ENCODE results near the gene SCN11A. TPM values are rescaled to one million over a fixed set of nuclear protein-coding genes. Genes with fewer than 3 reads are reported as not detected.

SCN11A gene
- 0.07 TPM in 1 of 2 replicates, not detected in the other for total RNA-seq (2011; cell fraction: chromatin; rRNA removed; ENCODE audit: low replicate concordance)
- not detected in 2 replicates for total RNA-seq (2011; cell fraction: nucleolus; rRNA removed)
- total RNA-seq (2011; cell fraction: nucleoplasm; rRNA removed), result not detected in 2 replicates
- 0.05 TPM in 1 of 2 replicates, not detected in the other for total RNA-seq (2014; rRNA removed)
- total RNA-seq (2014; rRNA removed; fragmentation: Illumina TruSeq; extraction: Trizol), result 0.03 TPM in 1 of 2 replicates, not detected in the other
- total RNA-seq (2015; rRNA removed; fragmentation: Illumina TruSeq; extraction: Trizol), result 0.04 TPM in 2 replicates
- total RNA-seq (2021), result not detected in 2 replicates
- 0.01 TPM in 1 of 2 replicates, not detected in the other for polyA plus RNA-seq (2011; rRNA removed)
- polyA plus RNA-seq (2011; cell fraction: cytosol; rRNA removed), result 0.01 TPM in 2 replicates
- polyA plus RNA-seq (2011; cell fraction: nucleus; rRNA removed), result 0.03 and 0.06 TPM in 2 replicates
- polyA plus RNA-seq (2012), result 0.01 and 0.04 TPM in 2 replicates
- not detected in 2 replicates for polyA plus RNA-seq (2014; fragmentation: Illumina TruSeq; extraction: Trizol)
- polyA plus RNA-seq (2014; fragmentation: Nextera tagmentation; extraction: Ambion mirVana), result not detected
- not detected in 2 replicates for polyA plus RNA-seq (2014; rRNA removed)
- not detected in 2 replicates for polyA minus RNA-seq (2011; rRNA and poly(A)+ RNA removed)
- polyA minus RNA-seq (2011; cell fraction: cytosol; rRNA and poly(A)+ RNA removed), result not detected in 2 replicates
- not detected in 2 replicates for polyA minus RNA-seq (2011; cell fraction: nucleus; rRNA and poly(A)+ RNA removed)
- Bru-seq, nascent RNA, result percentile 8 among the genes with signal in this experiment
- percentile 11 among the genes with signal in this experiment for BruChase-seq, experiment 1, labeled RNA remaining after a 2-hour chase
- percentile 7 among the genes with signal in this experiment for BruChase-seq, experiment 2, labeled RNA remaining after a 6-hour chase
- long read RNA-seq, experiment 1, result 0 reads
- long read RNA-seq, experiment 2, result 0 reads
- long read RNA-seq, experiment 3, result 0 reads

DNA sequence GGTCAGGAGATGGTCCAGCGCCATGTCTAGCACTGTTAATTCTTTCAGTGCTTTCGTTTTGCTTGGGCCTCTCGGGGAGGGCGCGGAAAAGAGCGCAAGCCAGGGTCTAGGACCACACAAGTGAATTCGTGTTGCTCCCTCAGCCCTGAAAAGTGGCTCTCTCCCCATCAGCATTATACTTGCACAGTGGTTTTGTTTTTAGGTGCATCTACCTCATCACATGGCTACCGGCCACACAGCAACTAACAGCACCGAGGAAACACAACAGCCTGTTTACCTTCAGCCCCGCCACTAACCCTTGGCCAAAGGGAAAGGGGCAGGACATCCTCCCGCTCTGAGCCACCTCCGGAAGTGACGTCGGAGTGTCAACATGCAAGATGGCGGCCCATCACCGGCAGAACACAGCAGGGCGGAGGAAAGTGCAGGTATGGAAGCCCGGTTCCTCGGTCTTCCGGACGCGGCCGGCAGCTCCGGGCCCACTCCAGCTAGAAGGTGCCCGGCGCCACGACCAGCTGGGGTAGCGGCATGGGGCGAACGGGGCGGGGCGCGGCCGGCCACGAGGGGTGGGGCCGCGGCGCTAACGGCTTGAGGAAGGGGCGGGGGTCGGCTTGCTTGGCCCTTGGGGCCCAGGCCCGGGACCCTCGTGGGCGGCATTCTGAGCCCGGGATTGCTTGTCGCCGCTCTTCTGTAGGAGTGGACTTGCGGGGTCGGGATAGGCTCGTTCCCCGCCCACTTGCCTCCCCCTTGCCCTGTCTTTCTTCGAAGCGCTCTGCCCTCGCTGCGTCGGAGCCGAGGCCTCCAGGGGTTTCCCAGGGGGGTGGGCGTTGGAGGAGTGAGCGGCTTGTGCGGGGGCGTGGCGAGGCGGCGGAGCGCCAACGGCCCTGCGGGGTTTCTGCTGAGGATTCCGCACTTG, at the start of gene SCN11A, which contains the start of gene WDR48:
TSS of gene SCN11A (minus strand) at position 296 of the 913 bp plus-strand sequence. CDS start 101,582 bp downstream, outside the sequence.
TSS of gene WDR48 (plus strand) at position 368 of the 913 bp plus-strand sequence. CDS start at position 378, 10 bp downstream.
- POLR2A ChIA-PET, result no interaction called here
- FAIRE-seq (peak; percentile 99), DNase-seq (ENCODE audit: extremely low read depth in 1 of 4, low spot score in 3 of 4) (peak; percentile 91 to 98 (median 92)), ATAC-seq (peak; percentile 99)
- no TSS peak for BruUV-seq (replicated peaks)
- H3K4me1 ChIP-seq (replicated peaks in 1 of 2; ENCODE audit: control insufficient read depth in 2 of 2, insufficient read depth in 2 of 2, low read length in 2 of 2), result peaks cover 5 to 9% of the 10 kb centered on the region in 2 experiments; a peak in 4 of 5 replicates
- peak within 1 kb of the TSS; percentile 69 to 96 for H3K9ac ChIP-seq (ENCODE audit: insufficient read depth in 1 of 2, low read depth in 2 of 2, low read length in 2 of 2)
- peak within 1 kb of the TSS; percentile 99 for H3K4me2 ChIP-seq (ENCODE audit: insufficient read depth, low read length)
- CTCF ChIA-PET (ENCODE audit: low intra/inter-chr PET ratio), result interaction anchor here (1.4 kb wide), 1 partner anchor 21 kb away, joined by 3 read pairs; no protein-coding TSS in a partner anchor
- 7% methylated on average over 47 of the region's 68 CpGs for WGBS (ENCODE audit: insufficient coverage, low coverage, missing lambda C conversion rate)
- no peaks in the 10 kb centered on the region for H3K36me3 ChIP-seq (ENCODE audit: control insufficient read depth, insufficient read depth, low read length)
- peaks cover 3% of the 10 kb centered on the region; the same call in 1 of the 2 replicates for H3K9me3 ChIP-seq (replicated peaks; ENCODE audit: control insufficient read depth, insufficient read depth, low read depth, low read length)
- H3K9me1 ChIP-seq (ENCODE audit: control insufficient read depth, insufficient read depth, low read length), result no peaks in the 10 kb centered on the region
- H3K27ac ChIP-seq (ENCODE audit: extremely low read depth, low read depth, low read length), result peak within 1 kb of the TSS; percentile 88
- peaks cover 43% of the 10 kb centered on the region for H3K79me2 ChIP-seq (ENCODE audit: control insufficient read depth, insufficient read depth, low read length)
- no peaks in the 10 kb centered on the region for H4K20me1 ChIP-seq (replicated peaks; ENCODE audit: control insufficient read depth, insufficient read depth, low read length)
- H2AFZ ChIP-seq (ENCODE audit: low read depth, low read length), result peak within 1 kb of the TSS; percentile 98
- intact Hi-C loops (cut with micrococcal nuclease), result no loop called here
- H3K4me3 ChIP-seq, result peak within 1 kb of the TSS; percentile 90
- in situ Hi-C loops (cut with MboI), result no loop called here
- no peaks in the 10 kb centered on the region for H3K27me3 ChIP-seq (ENCODE audit: control insufficient read depth in 2 of 2, insufficient read depth in 2 of 2, low read length in 2 of 2)
- TF ChIP-seq DDX20 (tag; IDR thresholded peaks at IDR 0.05; ENCODE audit: low read depth), result no peak
- no peak for TF ChIP-seq ZNF707 (CRISPR knock-in tag; conservative IDR thresholded peaks at IDR 0.05)
- no peak for TF ChIP-seq SNRNP70 (optimal IDR thresholded peaks at IDR 0.05; ENCODE audit: low read depth, low read length)
- TF ChIP-seq, protein P1, sequence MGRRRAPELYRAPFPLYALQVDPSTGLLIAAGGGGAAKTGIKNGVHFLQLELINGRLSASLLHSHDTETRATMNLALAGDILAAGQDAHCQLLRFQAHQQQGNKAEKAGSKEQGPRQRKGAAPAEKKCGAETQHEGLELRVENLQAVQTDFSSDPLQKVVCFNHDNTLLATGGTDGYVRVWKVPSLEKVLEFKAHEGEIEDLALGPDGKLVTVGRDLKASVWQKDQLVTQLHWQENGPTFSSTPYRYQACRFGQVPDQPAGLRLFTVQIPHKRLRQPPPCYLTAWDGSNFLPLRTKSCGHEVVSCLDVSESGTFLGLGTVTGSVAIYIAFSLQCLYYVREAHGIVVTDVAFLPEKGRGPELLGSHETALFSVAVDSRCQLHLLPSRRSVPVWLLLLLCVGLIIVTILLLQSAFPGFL (CRISPR knock-in tag; IDR thresholded peaks at IDR 0.05), result no peak
- peak; percentile 87 for TF ChIP-seq TAF7 (tag; IDR thresholded peaks at IDR 0.05)
- no peak for TF ChIP-seq KHSRP (IDR thresholded peaks at IDR 0.05)
- TF ChIP-seq NFYB (IDR thresholded peaks at IDR 0.05; ENCODE audit: extremely low read depth, insufficient read length), result no peak
- TF ChIP-seq, protein P2, sequence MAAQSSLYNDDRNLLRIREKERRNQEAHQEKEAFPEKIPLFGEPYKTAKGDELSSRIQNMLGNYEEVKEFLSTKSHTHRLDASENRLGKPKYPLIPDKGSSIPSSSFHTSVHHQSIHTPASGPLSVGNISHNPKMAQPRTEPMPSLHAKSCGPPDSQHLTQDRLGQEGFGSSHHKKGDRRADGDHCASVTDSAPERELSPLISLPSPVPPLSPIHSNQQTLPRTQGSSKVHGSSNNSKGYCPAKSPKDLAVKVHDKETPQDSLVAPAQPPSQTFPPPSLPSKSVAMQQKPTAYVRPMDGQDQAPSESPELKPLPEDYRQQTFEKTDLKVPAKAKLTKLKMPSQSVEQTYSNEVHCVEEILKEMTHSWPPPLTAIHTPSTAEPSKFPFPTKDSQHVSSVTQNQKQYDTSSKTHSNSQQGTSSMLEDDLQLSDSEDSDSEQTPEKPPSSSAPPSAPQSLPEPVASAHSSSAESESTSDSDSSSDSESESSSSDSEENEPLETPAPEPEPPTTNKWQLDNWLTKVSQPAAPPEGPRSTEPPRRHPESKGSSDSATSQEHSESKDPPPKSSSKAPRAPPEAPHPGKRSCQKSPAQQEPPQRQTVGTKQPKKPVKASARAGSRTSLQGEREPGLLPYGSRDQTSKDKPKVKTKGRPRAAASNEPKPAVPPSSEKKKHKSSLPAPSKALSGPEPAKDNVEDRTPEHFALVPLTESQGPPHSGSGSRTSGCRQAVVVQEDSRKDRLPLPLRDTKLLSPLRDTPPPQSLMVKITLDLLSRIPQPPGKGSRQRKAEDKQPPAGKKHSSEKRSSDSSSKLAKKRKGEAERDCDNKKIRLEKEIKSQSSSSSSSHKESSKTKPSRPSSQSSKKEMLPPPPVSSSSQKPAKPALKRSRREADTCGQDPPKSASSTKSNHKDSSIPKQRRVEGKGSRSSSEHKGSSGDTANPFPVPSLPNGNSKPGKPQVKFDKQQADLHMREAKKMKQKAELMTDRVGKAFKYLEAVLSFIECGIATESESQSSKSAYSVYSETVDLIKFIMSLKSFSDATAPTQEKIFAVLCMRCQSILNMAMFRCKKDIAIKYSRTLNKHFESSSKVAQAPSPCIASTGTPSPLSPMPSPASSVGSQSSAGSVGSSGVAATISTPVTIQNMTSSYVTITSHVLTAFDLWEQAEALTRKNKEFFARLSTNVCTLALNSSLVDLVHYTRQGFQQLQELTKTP (IDR thresholded peaks at IDR 0.05; ENCODE audit: low read depth in 1 of 2, partially characterized antibody in 2 of 2), result peak; percentile 29 to 49
- TF ChIP-seq SMARCC2 (IDR thresholded peaks at IDR 0.05; ENCODE audit: low read depth), result no peak
- no peak for TF ChIP-seq NFE2 (IDR thresholded peaks at IDR 0.05; ENCODE audit: low read depth)
- peak; percentile 100 for TF ChIP-seq FOXK1 (CRISPR knock-in tag; IDR thresholded peaks at IDR 0.05; ENCODE audit: borderline replicate concordance)
